Thoracic aorta (tissue), 2 donors: ENCODE data around the gene NUP50. TPM values are rescaled to one million over a fixed set of nuclear protein-coding genes. Genes with fewer than 3 reads are reported as not detected.

ENCODE experiments used
- ATAC-seq: fragments of 150-250 bp; one replicate; pipeline ENCODE4 v1.8.0; 2017; ENCODE audit warnings: low read depth; ENCODE audit not compliant: insufficient number of reproducible peaks, low FRiP score
- DNase-seq: peaks from one replicate; pipeline ENCODE4 v3.0.0-alpha.2; 2020; ENCODE audit warnings: low spot score
- H3K27ac ChIP-seq, 2 donors: fragments of 200-600 bp; sonication (generic); 1 replicate in 1 of 2; 2 replicates in 1 of 2; pipeline ENCODE4 v1.5.1; 2016; ENCODE audit warnings: mild to moderate bottlenecking in 2 of 2, moderate library complexity in 2 of 2
- H3K27me3 ChIP-seq: fragments of 200-600 bp; sonication (generic); replicated peaks from 2 replicates; pipeline ENCODE4 v1.6.0; 2016; ENCODE audit warnings: mild to moderate bottlenecking; ENCODE audit not compliant: insufficient read depth
- H3K36me3 ChIP-seq: fragments of 200-600 bp; sonication (generic); one replicate; pipeline ENCODE4 v1.5.1; 2016
- H3K4me1 ChIP-seq, 2 donors: fragments of 200-600 bp; sonication (generic); 1 replicate in 1 of 2; 2 replicates in 1 of 2; pipeline versions ENCODE4 v1.5.1 to v1.6.0; 2016; ENCODE audit warnings: low read depth in 2 of 2, mild to moderate bottlenecking in 1 of 2; ENCODE audit not compliant: control insufficient read depth in 1 of 2
- H3K4me3 ChIP-seq: fragments of 200-600 bp; sonication (generic); 2 replicates; pipeline ENCODE4 v1.5.1; 2016; ENCODE audit warnings: mild to moderate bottlenecking
- H3K9me3 ChIP-seq: fragments of 200-600 bp; sonication (generic); 2 replicates; pipeline ENCODE4 v1.5.1; 2016
- total RNA-seq, 2 donors: library from RNA; depleted of rRNA; stranded (reverse); fragments of >200 nt; gene quantifications; one replicate each; pipeline versions ENCODE4 v1.1.0 to v1.2.3, GENCODE V29; 2016
- TF ChIP-seq, protein P1 (sequence below): fragments of 200-600 bp; sonication (generic); IDR thresholded peaks from one replicate; pipeline ENCODE4 v1.5.1; 2019; ENCODE audit warnings: antibody characterized with exemption

The NUP50 gene
- total RNA-seq, 2 donors from 2014 or later = 27.8 to 31.6 TPM

DNA sequence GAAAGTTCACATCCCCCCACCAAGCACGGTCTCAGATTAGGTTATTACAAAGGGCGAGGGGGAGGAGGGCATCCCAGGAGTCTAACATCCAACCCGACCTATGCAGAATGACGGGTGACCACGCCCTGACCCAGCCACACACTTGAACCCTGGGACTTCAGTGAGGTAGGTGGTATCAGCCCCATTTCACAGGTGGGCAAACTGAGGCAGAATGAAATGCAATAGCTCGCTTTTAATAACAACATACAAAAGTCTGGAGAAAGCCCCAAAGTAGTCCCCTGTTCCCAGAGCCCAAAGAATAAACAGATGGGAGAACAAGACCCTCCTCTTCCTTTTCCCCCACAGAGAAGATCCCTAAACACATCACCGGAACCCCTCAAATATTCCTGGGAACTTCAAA lies 31.9 kb downstream of the NUP50 start:
- no peaks in the 10 kb centered on the region for H3K9me3 ChIP-seq
- TF ChIP-seq, protein P1, sequence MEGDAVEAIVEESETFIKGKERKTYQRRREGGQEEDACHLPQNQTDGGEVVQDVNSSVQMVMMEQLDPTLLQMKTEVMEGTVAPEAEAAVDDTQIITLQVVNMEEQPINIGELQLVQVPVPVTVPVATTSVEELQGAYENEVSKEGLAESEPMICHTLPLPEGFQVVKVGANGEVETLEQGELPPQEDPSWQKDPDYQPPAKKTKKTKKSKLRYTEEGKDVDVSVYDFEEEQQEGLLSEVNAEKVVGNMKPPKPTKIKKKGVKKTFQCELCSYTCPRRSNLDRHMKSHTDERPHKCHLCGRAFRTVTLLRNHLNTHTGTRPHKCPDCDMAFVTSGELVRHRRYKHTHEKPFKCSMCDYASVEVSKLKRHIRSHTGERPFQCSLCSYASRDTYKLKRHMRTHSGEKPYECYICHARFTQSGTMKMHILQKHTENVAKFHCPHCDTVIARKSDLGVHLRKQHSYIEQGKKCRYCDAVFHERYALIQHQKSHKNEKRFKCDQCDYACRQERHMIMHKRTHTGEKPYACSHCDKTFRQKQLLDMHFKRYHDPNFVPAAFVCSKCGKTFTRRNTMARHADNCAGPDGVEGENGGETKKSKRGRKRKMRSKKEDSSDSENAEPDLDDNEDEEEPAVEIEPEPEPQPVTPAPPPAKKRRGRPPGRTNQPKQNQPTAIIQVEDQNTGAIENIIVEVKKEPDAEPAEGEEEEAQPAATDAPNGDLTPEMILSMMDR = no peak
- DNase-seq = no peak
- ATAC-seq = no peak
- no peaks in the 10 kb centered on the region for H3K27me3 ChIP-seq
- no peak overlapping the region for H3K27ac ChIP-seq
- no peak overlapping the region for H3K4me3 ChIP-seq
- no peaks in the 10 kb centered on the region for H3K4me1 ChIP-seq
- H3K36me3 ChIP-seq = peaks cover 47% of the 10 kb centered on the region

GRCh38 chr22:45196308-45196707 lies 32.6 kb downstream of the NUP50 start:
- Histone ChIP-seq H3K9me3 (no peaks in the 10 kb centered on the region), H3K4me3 (no peak overlapping the region), H3K36me3 (peaks cover 49% of the 10 kb centered on the region), H3K27me3 (no peaks in the 10 kb centered on the region), H3K4me1 (no peaks in the 10 kb centered on the region), H3K27ac (no peak overlapping the region)
- ATAC-seq (no peak), DNase-seq (no peak)
- TF ChIP-seq, protein P1 = no peak

GRCh38 chr22:45196926-45197605 lies 33.3 kb downstream of the NUP50 start:
- TF ChIP-seq, protein P1 = no peak
- ATAC-seq (no peak), DNase-seq (no peak)
- no peak overlapping the region for H3K4me3 ChIP-seq
- peaks cover 0 to 4% of the 10 kb centered on the region in 2 donors for H3K4me1 ChIP-seq
- H3K36me3 ChIP-seq = peaks cover 55% of the 10 kb centered on the region
- no peaks in the 10 kb centered on the region for H3K9me3 ChIP-seq
- H3K27me3 ChIP-seq = no peaks in the 10 kb centered on the region
- H3K27ac ChIP-seq = no peak overlapping the region

DNA sequence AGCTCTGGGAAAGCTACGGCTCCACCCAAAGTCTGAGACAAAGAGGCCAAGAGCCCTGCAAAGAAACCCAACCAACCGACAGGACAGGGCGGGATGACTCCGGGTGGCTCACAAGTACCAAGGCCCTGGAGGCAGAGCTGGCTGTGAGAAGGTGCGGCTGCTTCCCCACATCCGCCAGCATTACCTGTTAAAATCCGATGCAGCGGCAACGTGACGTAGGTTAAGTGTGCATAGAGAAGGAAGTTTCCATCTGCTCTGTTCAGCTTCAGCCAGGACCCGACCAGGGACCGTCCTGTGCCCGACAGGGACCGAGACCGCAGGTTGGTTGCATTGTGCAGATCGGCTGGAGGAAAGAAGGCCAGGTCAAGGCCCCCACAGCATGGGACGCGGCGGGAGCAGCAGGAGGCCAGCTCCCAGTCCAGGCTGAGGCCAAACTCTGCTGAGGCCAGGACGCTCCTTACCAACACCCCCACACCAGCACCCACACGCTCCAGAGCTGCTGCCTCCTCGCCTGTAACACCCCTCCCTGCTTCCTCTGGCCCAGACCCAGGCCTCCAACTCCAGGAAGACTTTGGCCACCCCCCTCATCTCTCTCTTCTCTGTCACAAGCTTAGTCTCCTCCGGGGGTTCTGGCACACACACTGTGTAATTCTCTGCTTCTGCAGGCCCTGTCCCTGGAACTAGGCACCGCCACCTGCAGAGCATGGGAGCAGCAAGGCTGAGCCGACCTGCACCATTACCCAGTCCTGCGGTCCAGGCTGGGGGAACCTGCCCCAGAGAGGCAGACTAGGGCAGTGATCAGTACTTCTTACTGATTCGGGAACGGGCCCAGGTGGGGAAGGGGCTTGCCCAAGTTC lies 34.1 kb downstream of the NUP50 start:
- H3K36me3 ChIP-seq = peaks cover 63% of the 10 kb centered on the region
- no peaks in the 10 kb centered on the region for H3K9me3 ChIP-seq
- H3K27me3 ChIP-seq = no peaks in the 10 kb centered on the region
- ATAC-seq = no peak
- no peak overlapping the region for H3K4me3 ChIP-seq
- DNase-seq = no peak
- peaks cover 0 to 10% of the 10 kb centered on the region in 2 donors for H3K4me1 ChIP-seq
- no peak overlapping the region for H3K27ac ChIP-seq
- TF ChIP-seq, protein P1 = no peak

- peaks cover 0 to 10% of the 10 kb centered on the region in 2 donors for H3K4me1 ChIP-seq
- no peak for ATAC-seq
- no peak for DNase-seq
- H3K36me3 ChIP-seq = peaks cover 68% of the 10 kb centered on the region
- H3K27ac ChIP-seq = no peak overlapping the region
- TF ChIP-seq, protein P1 = no peak
- H3K9me3 ChIP-seq = no peaks in the 10 kb centered on the region
- no peak overlapping the region for H3K4me3 ChIP-seq
- H3K27me3 ChIP-seq = no peaks in the 10 kb centered on the region
These were observed 34.7 kb downstream of the NUP50 start for GRCh38 chr22:45198463-45198795.
